MCF 10A (cell line): ENCODE results near the gene PRKN. TPM values are rescaled to one million over a fixed set of nuclear protein-coding genes. Genes with fewer than 3 reads are reported as not detected.
"Not testable (repeated sequence)": the region's sequence is repeated elsewhere in the genome, so short reads cannot be mapped to it uniquely, and the experiment has no call there.

Experiments used
- BruUV-seq: library from RNA; stranded (reverse); fragments of 400-500 nt; replicated peaks from 2 replicates; lab custom pipeline; 2021; lab: Mats Ljungman, UMichigan
- CTCF ChIA-PET: fragments of 300-600 bp; sonication (Branson Sonifier 250); formaldehyde crosslinking; extraction: SDS; loops from one replicate; lab custom pipeline; 2021; ENCODE audit warnings: antibody characterized with exemption, inconsistent platforms; lab: Yijun Ruan, JAX
- POLR2A ChIA-PET: fragments of 300-600, 350-650 bp; sonication (Branson Sonifier 250); formaldehyde crosslinking; extraction: SDS; loops from one replicate; lab custom pipeline; 2020; ENCODE audit warnings: antibody characterized with exemption, inconsistent platforms; lab: Yijun Ruan, JAX
- DNase-seq: peaks from one replicate; pipeline ENCODE4 v3.0.0-alpha.2; 2018; ENCODE audit not compliant: unreplicated experiment
- H3K27ac Mint-ChIP-seq: one replicate; pipeline ENCODE4 v1.8.0; 2022; ENCODE audit warnings: mild to moderate bottlenecking, low read depth, mixed read lengths; ENCODE audit not compliant: unreplicated experiment
- H3K27me3 Mint-ChIP-seq: one replicate; pipeline ENCODE4 v1.8.0; 2022; ENCODE audit warnings: mixed read lengths; ENCODE audit not compliant: insufficient read depth, unreplicated experiment
- H3K36me3 Mint-ChIP-seq: one replicate; pipeline ENCODE4 v1.8.0; 2022; ENCODE audit warnings: mild to moderate bottlenecking, moderate library complexity, mixed read lengths; ENCODE audit not compliant: insufficient read depth, unreplicated experiment
- H3K4me1 Mint-ChIP-seq: one replicate; pipeline ENCODE4 v1.8.0; 2022; ENCODE audit warnings: mixed read lengths; ENCODE audit not compliant: insufficient read depth, unreplicated experiment
- H3K4me3 Mint-ChIP-seq: one replicate; pipeline ENCODE4 v1.8.0; 2022; ENCODE audit warnings: mild to moderate bottlenecking, moderate library complexity, mixed read lengths; ENCODE audit not compliant: unreplicated experiment
- H3K9me3 Mint-ChIP-seq: one replicate; pipeline ENCODE4 v1.8.0; 2022; ENCODE audit warnings: mixed read lengths; ENCODE audit not compliant: unreplicated experiment
- CTCF ChIP-seq: fragments of 200-600 bp; IDR thresholded peaks from one replicate; pipeline ENCODE4 v1.8.0; 2022; ENCODE audit warnings: antibody characterized with exemption, mild to moderate bottlenecking; ENCODE audit not compliant: unreplicated experiment
- intact Hi-C: fragments of 100-400 bp; cut with micrococcal nuclease; formaldehyde crosslinking; loops from 2 replicates; pipeline ENCODE4 v1.14.1; 2022
- total RNA-seq: library from RNA; stranded (reverse); gene quantifications from 2 replicates; pipeline ENCODE4 v1.2.3, GENCODE V29; 2022

The PRKN gene
- total RNA-seq, 1 experiment from 2014 or later, result 2.5 TPM

GRCh38 chr6:161313940-161314509, 1413.5 kb downstream of the PRKN start:
- peaks cover 14% of the 10 kb centered on the region for H3K9me3 Mint-ChIP-seq
- no peaks in the 10 kb centered on the region for H3K27me3 Mint-ChIP-seq
- intact Hi-C loops, result no loop called here
- H3K4me3 Mint-ChIP-seq, result no peak overlapping the region
- ChIA-PET CTCF (no interaction called here), POLR2A (interaction anchor here (0.7 kb wide), 1 partner anchor 32 kb away, joined by 3 read pairs; no protein-coding TSS in a partner anchor)
- BruUV-seq, result no TSS peak
- no peak for DNase-seq
- no peak for TF ChIP-seq CTCF
- H3K4me1 Mint-ChIP-seq, result peaks cover 6% of the 10 kb centered on the region
- peak overlapping the region; percentile 49 for H3K27ac Mint-ChIP-seq
- H3K36me3 Mint-ChIP-seq, result peaks cover 6% of the 10 kb centered on the region

- H3K36me3 Mint-ChIP-seq, DNase-seq, intact Hi-C loops, BruUV-seq, H3K27ac Mint-ChIP-seq, CTCF ChIA-PET, H3K27me3 Mint-ChIP-seq, H3K4me1 Mint-ChIP-seq, H3K4me3 Mint-ChIP-seq: not testable (repeated sequence)
- POLR2A ChIA-PET, result interaction anchor here (0.7 kb wide), 1 partner anchor 31 kb away, joined by 3 read pairs; no protein-coding TSS in a partner anchor
- peaks cover 14% of the 10 kb centered on the region for H3K9me3 Mint-ChIP-seq
Measured at GRCh38 chr6:161313475-161313874, 1414.1 kb downstream of the PRKN start.

GRCh38 chr6:161309774-161310173, 1417.8 kb downstream of the PRKN start:
- intact Hi-C loops, H3K4me3 Mint-ChIP-seq, H3K4me1 Mint-ChIP-seq, POLR2A ChIA-PET, H3K27me3 Mint-ChIP-seq, H3K36me3 Mint-ChIP-seq, CTCF ChIA-PET, BruUV-seq: not testable (repeated sequence)
- peak; percentile 20 for DNase-seq
- peaks cover 14% of the 10 kb centered on the region for H3K9me3 Mint-ChIP-seq
- peak overlapping the region; percentile 11 for H3K27ac Mint-ChIP-seq

- Mint-ChIP-seq H3K4me3 (no peak overlapping the region), H3K27ac (peak overlapping the region; percentile 44), H3K36me3 (no peaks in the 10 kb centered on the region), H3K27me3 (no peaks in the 10 kb centered on the region), H3K9me3 (peaks cover 7% of the 10 kb centered on the region), H3K4me1 (peaks cover 25% of the 10 kb centered on the region)
- BruUV-seq, result no TSS peak
- POLR2A ChIA-PET, result no interaction called here
- CTCF ChIA-PET, result interaction anchor here (0.7 kb wide), 1 partner anchor 59 kb away, joined by 3 read pairs; no protein-coding TSS in a partner anchor
- no peak for DNase-seq
- intact Hi-C loops, result no loop called here
- TF ChIP-seq CTCF, result no peak
Measured at GRCh38 chr6:161308075-161308655, 1419.4 kb downstream of the PRKN start.

- BruUV-seq, result no TSS peak
- POLR2A ChIA-PET, result no interaction called here
- no peak overlapping the region for H3K4me3 Mint-ChIP-seq
- H3K27ac Mint-ChIP-seq, result no peak overlapping the region
- no peak for DNase-seq
- no peak for TF ChIP-seq CTCF
- CTCF ChIA-PET, result interaction anchor here (0.6 to 0.7 kb wide), 3 partner anchors 24 to 306 kb away, joined by 3 to 4 read pairs (median 3); no protein-coding TSS in a partner anchor
- H3K9me3 Mint-ChIP-seq, result peaks cover 7% of the 10 kb centered on the region
- intact Hi-C loops, result no loop called here
- no peaks in the 10 kb centered on the region for H3K36me3 Mint-ChIP-seq
- peaks cover 38% of the 10 kb centered on the region for H3K4me1 Mint-ChIP-seq
- no peaks in the 10 kb centered on the region for H3K27me3 Mint-ChIP-seq
Measured at GRCh38 chr6:161305860-161306259, 1421.7 kb downstream of the PRKN start.
